ENCODE results near the gene INTS1. TPM values are rescaled to one million over a fixed set of nuclear protein-coding genes. Genes with fewer than 3 reads are reported as not detected.
A peak's percentile ranks its signal among the peaks of the same experiment; 100 is the strongest.

INTS1 gene
- total and polyA plus RNA-seq, 2 donors (not counting 1 experiment from before 2014, with no cell fraction given), result 128 to 160 TPM

DNA sequence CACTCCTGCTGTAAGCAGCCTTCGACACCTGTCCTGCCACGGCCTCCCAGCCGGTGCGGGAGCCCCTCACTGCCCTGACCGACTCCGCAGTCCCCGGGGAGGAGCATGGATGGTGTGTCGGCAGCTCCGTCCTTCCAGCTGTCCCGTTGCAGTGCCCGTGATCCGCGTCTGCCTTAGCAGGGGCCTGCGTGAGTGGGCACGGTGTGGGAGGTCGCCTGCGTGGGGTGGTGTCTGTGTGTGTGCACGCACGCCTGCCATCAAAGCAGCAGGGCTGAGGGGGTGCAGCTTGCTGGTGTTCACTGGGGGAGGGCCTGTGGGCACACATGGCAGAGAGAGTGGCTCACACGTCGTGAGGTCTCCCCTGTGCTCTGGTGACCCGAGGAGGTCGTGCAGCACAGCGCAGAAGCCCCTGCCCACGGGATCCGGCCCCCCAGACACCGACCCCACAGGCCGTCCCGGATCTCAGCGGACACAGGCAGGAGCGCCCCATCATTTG, 36.6 kb upstream of the INTS1 start:
- 95% methylated on average over 31 of the region's 31 CpGs for WGBS (ENCODE audit: insufficient coverage)
- Histone ChIP-seq H3K79me2 (ENCODE audit: control insufficient read depth, insufficient read depth, low read length) (peaks cover 20% of the 10 kb centered on the region), H3K4me1 (ENCODE audit: control insufficient read depth in 2 of 2, insufficient read depth in 2 of 2, low read length in 2 of 2) (no peaks in the 10 kb centered on the region), H3K9ac (ENCODE audit: low read length) (no peak overlapping the region), H3K9me3 (ENCODE audit: control extremely low read depth in 1 of 3, control insufficient read depth in 2 of 3, insufficient read depth in 1 of 3, low read length in 2 of 3) (no peaks in the 10 kb centered on the region), H3K4me3 (ENCODE audit: control extremely low read depth in 1 of 5, extremely low read depth in 1 of 5, insufficient read depth in 1 of 5, low read depth in 2 of 5, low read length in 4 of 5) (no peak overlapping the region), H3K27ac (ENCODE audit: low read length in 2 of 2) (no peak overlapping the region), H3K27me3 (replicated peaks in 1 of 4; ENCODE audit: control extremely low read depth in 1 of 4, control insufficient read depth in 3 of 4, insufficient read depth in 4 of 4, low read length in 3 of 4) (no peaks in the 10 kb centered on the region), H3K36me3 (replicated peaks in 1 of 2; ENCODE audit: control extremely low read depth in 1 of 2, control insufficient read depth in 1 of 2, extremely low read depth in 1 of 2, insufficient read depth in 2 of 2, low read length in 1 of 2) (peaks cover 0 to 44% of the 10 kb centered on the region in 2 experiments), H3K4me2 (replicated peaks; ENCODE audit: low read depth, low read length, poor library complexity, severe bottlenecking) (no peak overlapping the region), H4K20me1 (ENCODE audit: control insufficient read depth, insufficient read depth, low read length, poor library complexity, severe bottlenecking) (peaks cover 73% of the 10 kb centered on the region), H2AFZ (ENCODE audit: insufficient read depth, low read depth, low read length, poor library complexity, severe bottlenecking) (no peak overlapping the region)
- no peak overlapping the region for H3K4me3 Mint-ChIP-seq
- H3K27me3 Mint-ChIP-seq, result no peaks in the 10 kb centered on the region
- H3K9me3 Mint-ChIP-seq (ENCODE audit: insufficient read depth), result no peaks in the 10 kb centered on the region
- H3K4me1 Mint-ChIP-seq, result peaks cover 1% of the 10 kb centered on the region
- TF ChIP-seq, protein P1, sequence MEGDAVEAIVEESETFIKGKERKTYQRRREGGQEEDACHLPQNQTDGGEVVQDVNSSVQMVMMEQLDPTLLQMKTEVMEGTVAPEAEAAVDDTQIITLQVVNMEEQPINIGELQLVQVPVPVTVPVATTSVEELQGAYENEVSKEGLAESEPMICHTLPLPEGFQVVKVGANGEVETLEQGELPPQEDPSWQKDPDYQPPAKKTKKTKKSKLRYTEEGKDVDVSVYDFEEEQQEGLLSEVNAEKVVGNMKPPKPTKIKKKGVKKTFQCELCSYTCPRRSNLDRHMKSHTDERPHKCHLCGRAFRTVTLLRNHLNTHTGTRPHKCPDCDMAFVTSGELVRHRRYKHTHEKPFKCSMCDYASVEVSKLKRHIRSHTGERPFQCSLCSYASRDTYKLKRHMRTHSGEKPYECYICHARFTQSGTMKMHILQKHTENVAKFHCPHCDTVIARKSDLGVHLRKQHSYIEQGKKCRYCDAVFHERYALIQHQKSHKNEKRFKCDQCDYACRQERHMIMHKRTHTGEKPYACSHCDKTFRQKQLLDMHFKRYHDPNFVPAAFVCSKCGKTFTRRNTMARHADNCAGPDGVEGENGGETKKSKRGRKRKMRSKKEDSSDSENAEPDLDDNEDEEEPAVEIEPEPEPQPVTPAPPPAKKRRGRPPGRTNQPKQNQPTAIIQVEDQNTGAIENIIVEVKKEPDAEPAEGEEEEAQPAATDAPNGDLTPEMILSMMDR (IDR thresholded peaks at IDR 0.05), result no peak
- no peak for TF ChIP-seq EZH2 (IDR thresholded peaks at IDR 0.05; ENCODE audit: borderline replicate concordance, insufficient read depth, low read depth, low read length, poor library complexity, severe bottlenecking)
- CTCF ChIA-PET, result interaction anchor here (0.8 kb wide), 1 partner anchor 58 kb away, joined by 3 read pairs; no protein-coding TSS in a partner anchor
- DNase-seq (no peak), ATAC-seq (ENCODE audit: low read depth) (no peak)
- intact Hi-C loops (cut with micrococcal nuclease), result no loop called here
- POLR2A ChIA-PET, result no interaction called here
- H3K27ac Mint-ChIP-seq, result peak overlapping the region; percentile 15

DNA sequence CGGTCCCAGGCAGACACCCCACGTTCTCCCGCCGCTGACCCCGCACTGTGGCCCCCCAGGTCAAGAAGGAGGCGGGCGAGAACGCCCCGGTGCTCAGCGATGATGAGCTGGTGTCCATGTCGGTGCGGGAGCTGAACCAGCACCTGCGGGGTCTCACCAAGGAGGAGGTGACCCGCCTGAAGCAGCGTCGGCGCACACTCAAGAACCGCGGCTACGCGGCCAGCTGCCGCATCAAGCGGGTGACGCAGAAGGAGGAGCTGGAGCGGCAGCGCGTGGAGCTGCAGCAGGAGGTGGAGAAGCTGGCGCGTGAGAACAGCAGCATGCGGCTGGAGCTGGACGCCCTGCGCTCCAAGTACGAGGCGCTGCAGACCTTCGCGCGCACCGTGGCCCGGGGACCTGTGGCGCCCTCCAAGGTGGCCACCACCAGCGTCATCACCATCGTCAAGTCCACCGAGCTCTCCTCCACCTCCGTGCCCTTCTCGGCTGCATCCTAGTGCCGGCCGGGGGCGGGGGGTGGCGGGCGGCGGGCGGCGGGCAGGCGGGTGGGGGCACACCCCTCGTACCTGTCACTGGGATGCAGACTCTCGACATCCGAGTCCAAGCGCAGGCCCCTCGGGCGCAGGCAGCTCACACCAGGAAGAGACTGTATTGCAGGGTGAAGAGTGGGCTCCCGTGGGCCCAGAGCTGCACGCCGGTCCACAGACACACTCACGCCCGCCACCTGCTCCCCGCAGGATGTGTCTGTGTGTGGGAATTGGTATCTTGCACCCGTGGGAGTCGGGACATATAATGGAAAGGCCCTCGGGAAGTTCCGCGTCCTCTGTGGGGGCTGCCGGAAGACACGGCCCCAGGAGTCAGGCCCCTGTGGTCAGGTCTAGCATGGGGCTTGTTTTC, 35.9 kb upstream of the INTS1 start:
- peaks cover 0 to 44% of the 10 kb centered on the region in 2 experiments for H3K36me3 ChIP-seq (replicated peaks in 1 of 2; ENCODE audit: control extremely low read depth in 1 of 2, control insufficient read depth in 1 of 2, extremely low read depth in 1 of 2, insufficient read depth in 2 of 2, low read length in 1 of 2)
- ATAC-seq (ENCODE audit: low read depth) (no peak), DNase-seq (no peak)
- Mint-ChIP-seq H3K4me3 (no peak overlapping the region), H3K9me3 (ENCODE audit: insufficient read depth) (no peaks in the 10 kb centered on the region), H3K27me3 (no peaks in the 10 kb centered on the region), H3K4me1 (peaks cover 1% of the 10 kb centered on the region), H3K27ac (no peak overlapping the region)
- H3K27ac ChIP-seq (ENCODE audit: low read length in 2 of 2), result no peak overlapping the region
- TF ChIP-seq, protein P1 (IDR thresholded peaks at IDR 0.05), result no peak
- TF ChIP-seq EZH2 (IDR thresholded peaks at IDR 0.05; ENCODE audit: borderline replicate concordance, insufficient read depth, low read depth, low read length, poor library complexity, severe bottlenecking), result no peak
- H3K4me1 ChIP-seq (ENCODE audit: control insufficient read depth in 2 of 2, insufficient read depth in 2 of 2, low read length in 2 of 2), result no peaks in the 10 kb centered on the region
- POLR2A ChIA-PET, result no interaction called here
- no peaks in the 10 kb centered on the region for H3K27me3 ChIP-seq (replicated peaks in 1 of 4; ENCODE audit: control extremely low read depth in 1 of 4, control insufficient read depth in 3 of 4, insufficient read depth in 4 of 4, low read length in 3 of 4)
- intact Hi-C loops (cut with micrococcal nuclease), result no loop called here
- no peak overlapping the region for H3K4me3 ChIP-seq (ENCODE audit: control extremely low read depth in 1 of 5, extremely low read depth in 1 of 5, insufficient read depth in 1 of 5, low read depth in 2 of 5, low read length in 4 of 5)
- no peak overlapping the region for H2AFZ ChIP-seq (ENCODE audit: insufficient read depth, low read depth, low read length, poor library complexity, severe bottlenecking)
- no peak overlapping the region for H3K4me2 ChIP-seq (replicated peaks; ENCODE audit: low read depth, low read length, poor library complexity, severe bottlenecking)
- H3K9ac ChIP-seq (ENCODE audit: low read length), result no peak overlapping the region
- WGBS (ENCODE audit: insufficient coverage), result 97% methylated on average over 67 of the region's 73 CpGs
- peaks cover 27% of the 10 kb centered on the region for H3K79me2 ChIP-seq (ENCODE audit: control insufficient read depth, insufficient read depth, low read length)
- CTCF ChIA-PET, result no interaction called here
- H4K20me1 ChIP-seq (ENCODE audit: control insufficient read depth, insufficient read depth, low read length, poor library complexity, severe bottlenecking), result peaks cover 80% of the 10 kb centered on the region
- H3K9me3 ChIP-seq (ENCODE audit: control extremely low read depth in 1 of 3, control insufficient read depth in 2 of 3, insufficient read depth in 1 of 3, low read length in 2 of 3), result no peaks in the 10 kb centered on the region

All from B cell (primary cell).